DMS79 (cell line): ENCODE results near the gene TUBB2B.
"Not testable (repeated sequence)": the region's sequence is repeated elsewhere in the genome, so short reads cannot be mapped to it uniquely, and the experiment has no call there.

Source experiments
- DNase-seq: peaks from one replicate; lab custom pipeline; 2025; lab: John Stamatoyannopoulos, UW

Gene TUBB2B

GRCh38 chr6:3209114-3210023, 18.1 kb downstream of the TUBB2B start:
- peak; percentile 84 for DNase-seq

- no peak for DNase-seq
Observed at GRCh38 chr6:3208775-3209113, 18.7 kb downstream of the TUBB2B start.

GRCh38 chr6:3208098-3208774, 19.2 kb downstream of the TUBB2B start:
- no peak for DNase-seq

DNA sequence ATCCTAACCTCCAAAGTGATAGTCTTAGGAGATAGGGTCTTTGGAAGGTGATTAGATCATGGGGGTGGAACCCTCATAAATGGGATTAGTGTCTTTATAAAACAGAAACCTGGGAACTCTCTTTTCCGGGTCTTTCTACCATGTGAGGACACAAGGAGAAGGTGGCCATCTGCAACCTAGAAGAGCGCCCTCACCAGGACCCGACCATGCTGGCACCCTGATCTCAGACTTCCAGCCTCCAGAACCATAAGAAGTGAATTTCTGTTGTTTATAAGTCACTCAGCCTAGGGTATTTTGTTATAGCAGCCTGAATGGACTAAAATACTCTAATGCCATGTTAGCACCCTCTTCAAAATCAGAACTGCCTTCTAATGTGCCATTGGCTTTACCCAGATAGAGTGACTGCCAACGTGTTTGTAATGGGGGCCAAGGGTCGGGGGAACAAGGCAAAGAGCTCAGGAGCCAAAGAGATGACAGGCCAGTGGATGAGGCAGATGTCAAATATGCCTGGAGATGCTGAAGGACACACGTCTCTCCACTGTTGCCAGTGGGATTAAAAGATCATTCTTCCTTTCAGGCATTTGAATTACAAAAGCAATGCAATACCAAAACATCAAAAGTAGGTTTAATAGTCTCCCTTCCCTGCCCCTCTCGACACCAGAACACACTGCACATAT, 21.0 kb downstream of the TUBB2B start:
- no peak for DNase-seq

GRCh38 chr6:3205913-3206312, 21.5 kb downstream of the TUBB2B start:
- DNase-seq, result no peak

DNA sequence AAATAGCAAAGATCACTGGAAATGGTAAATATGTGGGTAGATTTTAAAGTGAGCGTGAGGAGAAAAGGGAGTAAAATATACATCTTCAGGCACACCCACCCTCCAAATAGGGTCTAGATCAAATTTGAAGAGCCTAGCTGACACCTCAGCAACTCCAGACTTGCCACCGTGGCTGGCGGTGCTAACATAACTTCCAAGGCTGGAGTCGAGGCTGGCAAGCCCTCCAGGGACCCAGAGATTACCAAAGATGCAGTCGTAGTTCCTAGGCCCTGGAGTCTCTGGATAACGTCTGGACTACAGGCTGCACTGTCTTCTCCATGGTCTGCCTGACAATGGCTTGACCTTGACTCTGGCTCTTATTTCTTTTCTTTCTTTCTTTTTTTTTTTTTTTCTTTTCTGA, 22.5 kb downstream of the TUBB2B start:
- no peak for DNase-seq

GRCh38 chr6:3202999-3203696, 24.3 kb downstream of the TUBB2B start:
- DNase-seq, result no peak

DNA sequence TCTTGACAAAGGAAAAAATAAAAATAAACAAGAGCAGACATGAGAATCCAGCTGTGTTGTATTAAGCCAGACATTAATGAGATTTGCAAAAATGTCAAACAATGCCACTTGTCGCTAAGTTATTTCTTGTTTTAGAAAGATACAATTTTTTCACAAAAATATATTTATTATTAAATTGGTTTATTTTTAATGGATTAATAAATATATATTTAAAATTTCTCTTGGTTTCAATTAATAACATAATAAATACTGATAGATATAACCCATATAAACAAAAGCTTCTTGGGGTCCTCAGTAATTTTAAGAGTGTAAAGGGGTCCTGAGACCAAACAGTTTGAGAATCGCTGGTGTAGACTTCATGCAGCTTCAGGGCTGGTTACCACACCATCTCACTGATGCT, 26.1 kb downstream of the TUBB2B start:
- no peak for DNase-seq

DNA sequence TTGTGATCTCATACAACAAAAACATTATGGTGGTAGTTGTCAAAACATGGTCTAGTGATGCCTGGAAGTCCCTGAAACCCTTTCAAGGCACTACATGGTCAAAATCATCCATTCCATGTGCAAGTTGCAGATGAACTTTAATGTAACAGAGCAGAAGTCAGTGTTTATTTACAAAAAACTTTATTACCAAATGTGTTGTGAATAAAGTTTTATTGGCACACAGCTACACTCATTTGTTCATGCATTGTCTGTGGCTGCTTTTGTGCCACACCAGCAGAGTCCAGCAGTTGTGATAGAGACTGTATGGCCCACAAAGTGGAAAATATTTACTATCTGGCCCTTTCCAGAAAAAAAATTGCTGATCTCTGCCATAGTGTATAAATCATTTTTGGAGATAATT, 26.8 kb downstream of the TUBB2B start:
- no peak for DNase-seq

DNA sequence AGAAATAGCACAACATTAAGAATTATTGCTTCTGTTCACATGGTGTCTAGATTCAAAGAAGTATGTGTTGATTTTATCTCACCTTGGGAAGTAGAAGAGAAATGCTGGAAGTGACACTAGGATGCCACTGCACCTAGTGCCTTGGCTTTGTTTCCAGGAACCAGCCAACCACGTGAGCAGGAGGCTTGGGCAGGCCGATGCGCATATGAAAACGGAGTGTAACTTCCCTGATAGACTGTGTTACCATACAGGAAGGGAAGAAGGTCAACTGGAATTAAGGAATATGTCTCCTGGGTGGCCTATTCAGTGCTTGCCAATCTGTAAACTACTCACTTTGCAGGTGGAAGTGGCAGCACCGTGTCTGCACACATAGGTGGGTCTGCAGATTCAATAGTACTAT, 28.1 kb downstream of the TUBB2B start:
- no peak for DNase-seq

DNA sequence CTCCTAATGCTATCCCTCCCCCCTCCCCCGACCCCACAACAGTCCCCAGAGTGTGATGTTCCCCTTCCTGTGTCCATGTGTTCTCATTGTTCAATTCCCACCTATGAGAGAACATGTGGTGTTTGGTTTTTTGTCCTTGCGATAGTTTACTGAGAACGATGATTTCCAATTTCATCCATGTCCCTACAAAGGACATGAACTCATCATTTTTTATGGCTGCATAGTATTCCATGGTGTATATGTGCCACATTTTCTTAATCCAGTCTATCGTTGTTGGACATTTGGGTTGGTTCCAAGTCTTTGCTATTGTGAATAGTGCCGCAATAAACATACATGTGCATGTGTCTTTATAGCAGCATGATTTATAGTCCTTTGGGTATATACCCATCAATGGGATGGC, 29.7 kb downstream of the TUBB2B start:
- DNase-seq, result not testable (repeated sequence)

DNA sequence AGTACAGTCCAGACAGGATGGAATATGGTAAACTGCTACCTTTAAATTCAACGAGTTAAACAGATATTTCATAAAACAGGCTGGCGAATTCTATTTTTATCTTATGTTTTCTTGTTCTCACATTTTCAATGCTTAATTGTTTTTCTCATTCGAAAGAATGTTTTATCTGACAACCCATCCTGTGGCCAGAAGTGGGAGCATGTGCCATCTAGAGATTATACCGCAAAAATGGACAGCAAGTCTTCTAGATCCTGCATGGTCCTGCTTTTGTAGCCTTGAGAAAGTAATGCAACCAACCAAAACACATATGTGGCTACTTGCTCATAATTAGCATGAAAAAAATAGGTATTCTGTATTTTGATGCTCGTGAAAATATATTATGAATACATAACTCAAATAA, 30.7 kb downstream of the TUBB2B start:
- DNase-seq, result no peak

- DNase-seq, result no peak
Observed at GRCh38 chr6:3195695-3196497, 31.6 kb downstream of the TUBB2B start.

DNA sequence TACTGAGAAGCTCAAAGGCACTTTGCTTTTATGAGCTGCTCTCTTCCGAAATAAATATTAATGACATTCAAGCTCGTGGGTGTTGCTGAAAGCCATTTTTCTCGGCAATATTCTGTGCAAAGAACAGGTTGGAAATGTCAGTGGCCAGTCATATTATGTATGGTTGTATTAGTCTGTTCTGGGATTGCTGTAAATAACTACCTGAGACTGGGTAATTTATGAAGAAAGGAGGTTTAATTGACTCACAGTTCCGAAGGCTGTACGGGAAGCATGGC, 32.1 kb downstream of the TUBB2B start:
- no peak for DNase-seq

DNA sequence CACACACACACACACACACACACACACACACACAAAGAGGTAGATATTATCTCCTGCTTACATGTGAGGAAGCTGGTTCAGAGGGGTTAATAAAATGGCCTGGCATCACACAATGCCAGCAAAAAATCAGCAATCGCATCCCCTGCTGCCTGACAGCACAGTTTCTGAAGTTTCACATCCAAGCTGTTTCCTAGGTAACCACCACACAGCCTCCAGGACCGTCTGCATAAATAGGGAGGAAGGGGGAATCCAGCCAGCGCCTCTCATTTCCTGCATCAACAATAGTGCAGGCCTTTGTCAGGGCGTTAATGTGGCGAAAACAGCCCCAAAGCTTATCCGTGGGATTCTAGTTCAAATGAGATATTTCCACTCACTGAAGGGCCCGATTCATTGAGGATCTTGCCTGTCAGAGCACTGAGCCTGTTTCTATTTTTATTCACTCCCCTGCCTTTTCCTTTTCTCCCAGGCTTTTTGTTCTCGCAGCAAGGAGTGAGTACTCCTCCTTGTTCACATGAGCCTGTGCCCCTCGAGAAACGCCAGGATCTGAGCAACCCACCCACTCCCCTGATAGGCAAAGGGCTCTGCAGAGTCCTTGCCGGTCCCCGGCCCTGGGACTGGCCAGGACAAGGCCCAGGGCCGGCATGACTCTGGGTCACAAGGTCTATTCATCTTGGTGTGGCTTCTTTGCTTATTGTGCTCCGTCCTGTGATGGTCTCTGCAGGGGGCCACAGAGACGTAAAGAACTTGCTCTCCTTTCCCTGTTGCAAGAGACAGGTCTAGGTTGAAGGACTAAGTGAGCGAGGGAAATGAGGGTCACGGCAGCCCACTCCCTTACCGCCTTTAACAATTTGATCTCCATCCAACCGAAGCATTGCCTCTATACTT, 32.7 kb downstream of the TUBB2B start:
- no peak for DNase-seq

GRCh38 chr6:3193102-3193849, 34.2 kb downstream of the TUBB2B start:
- no peak for DNase-seq

DNA sequence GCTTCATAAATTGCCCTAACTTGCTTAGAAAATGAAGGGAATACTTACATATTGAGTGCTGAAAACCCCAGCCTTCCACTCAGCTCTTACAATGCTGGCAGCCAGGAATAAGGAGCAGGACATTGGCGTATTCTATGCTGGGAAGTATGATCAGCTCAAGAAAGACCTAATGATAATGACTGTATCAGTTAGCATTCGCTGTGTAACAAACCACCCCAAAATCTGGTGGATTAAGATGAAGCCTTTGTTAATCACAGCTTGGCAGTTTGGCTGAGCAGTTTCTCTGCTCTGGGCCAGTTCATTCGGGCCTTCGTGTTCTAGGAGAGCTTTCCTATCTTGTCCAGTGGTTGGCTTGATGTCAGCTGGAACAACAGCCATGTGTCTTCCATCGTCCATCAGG, 36.7 kb downstream of the TUBB2B start:
- no peak for DNase-seq

- no peak for DNase-seq
Observed at GRCh38 chr6:3190056-3190455, 37.4 kb downstream of the TUBB2B start.

- DNase-seq, result not testable (repeated sequence)
Observed at GRCh38 chr6:3189192-3189591, 38.3 kb downstream of the TUBB2B start.

- no peak for DNase-seq
Observed at GRCh38 chr6:3188262-3188661, 39.2 kb downstream of the TUBB2B start.
